ENCODE data around the gene TUFT1.

TUFT1 gene

DNA sequence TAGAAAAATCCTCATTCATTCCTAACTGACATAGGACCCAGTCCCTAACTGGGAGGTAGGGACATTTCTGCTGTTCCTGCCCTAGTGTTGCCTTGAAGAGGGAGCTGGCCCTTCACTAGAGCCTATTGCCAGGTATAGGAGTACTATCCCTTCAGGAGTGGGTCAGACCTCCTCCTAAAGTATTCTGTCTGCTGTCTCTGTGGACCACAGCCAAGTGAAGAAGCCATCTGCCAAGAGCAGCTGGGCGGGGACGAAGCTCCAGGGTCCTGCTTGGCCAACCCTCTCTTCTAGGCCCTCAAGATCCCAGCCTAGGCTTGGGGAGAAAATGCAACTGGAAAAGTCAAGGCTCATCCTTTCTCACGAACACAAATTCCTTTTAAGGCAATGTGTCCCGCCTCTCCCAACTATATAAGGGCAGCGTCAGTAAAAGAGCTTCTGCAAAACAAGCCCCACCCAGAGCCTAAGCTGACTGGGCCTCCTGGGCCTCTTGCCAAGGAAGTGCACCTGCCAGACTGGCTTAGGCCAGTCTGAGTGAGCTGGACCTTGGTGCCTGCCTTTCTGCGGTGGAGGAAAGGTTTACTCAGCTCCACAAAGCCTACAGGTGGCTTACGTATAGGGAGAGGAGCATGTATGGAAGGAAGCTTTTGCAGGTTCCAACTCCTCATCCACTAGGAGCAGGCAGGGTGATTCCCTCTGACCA, 638 bp upstream of the TUFT1 start:
- DNase-seq (ENCODE audit: low read depth in 2 of 2): no peak

- no peak for DNase-seq (ENCODE audit: low read depth in 2 of 2)
Measured at GRCh38 chr1:151540982-151541377, 871 bp downstream of the TUFT1 start.

DNA sequence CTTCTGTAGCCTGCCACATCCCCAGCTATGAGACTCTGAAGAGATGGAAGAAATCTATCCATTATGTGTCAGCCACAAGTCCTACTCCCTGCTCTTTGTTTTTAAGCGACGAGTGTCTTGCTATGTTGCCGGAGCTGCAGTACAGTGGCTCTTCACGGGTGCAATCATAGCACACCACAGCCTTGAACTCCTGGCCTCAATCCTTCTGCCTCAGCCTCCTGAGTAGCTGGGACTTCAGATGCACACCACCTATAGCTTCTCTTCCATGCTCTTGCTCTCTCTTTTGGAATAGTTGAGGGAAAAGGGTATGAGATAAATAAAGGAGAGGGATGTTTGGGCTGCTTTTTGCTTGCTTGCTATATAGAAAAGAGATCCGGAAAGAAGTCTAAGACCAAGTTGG, 1.6 kb downstream of the TUFT1 start:
- no peak for DNase-seq (ENCODE audit: low read depth in 2 of 2)

DNA sequence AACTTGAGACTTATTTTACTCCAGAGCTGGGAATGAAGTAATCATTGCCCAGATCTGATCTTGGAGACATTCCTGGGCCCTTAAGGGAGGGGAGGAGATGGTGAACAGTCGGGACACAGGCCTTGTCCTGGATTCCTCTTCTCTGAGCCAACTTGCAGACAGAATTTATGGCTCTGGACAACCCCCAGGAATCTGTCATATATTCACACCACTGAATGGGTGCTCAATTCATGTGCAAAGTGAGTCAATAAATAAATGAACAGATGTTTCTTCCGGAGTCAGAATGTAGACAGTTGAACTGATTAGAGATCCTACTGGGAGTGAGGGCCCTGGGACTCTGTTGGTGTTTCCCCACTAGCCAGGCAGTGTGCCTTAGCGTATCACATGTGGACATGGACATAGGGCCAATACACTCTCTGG, 2.6 kb downstream of the TUFT1 start:
- no peak for DNase-seq (ENCODE audit: low read depth in 2 of 2)

- DNase-seq (ENCODE audit: low read depth in 2 of 2): no peak
Measured at GRCh38 chr1:151545542-151545941, 5.4 kb downstream of the TUFT1 start.

DNA sequence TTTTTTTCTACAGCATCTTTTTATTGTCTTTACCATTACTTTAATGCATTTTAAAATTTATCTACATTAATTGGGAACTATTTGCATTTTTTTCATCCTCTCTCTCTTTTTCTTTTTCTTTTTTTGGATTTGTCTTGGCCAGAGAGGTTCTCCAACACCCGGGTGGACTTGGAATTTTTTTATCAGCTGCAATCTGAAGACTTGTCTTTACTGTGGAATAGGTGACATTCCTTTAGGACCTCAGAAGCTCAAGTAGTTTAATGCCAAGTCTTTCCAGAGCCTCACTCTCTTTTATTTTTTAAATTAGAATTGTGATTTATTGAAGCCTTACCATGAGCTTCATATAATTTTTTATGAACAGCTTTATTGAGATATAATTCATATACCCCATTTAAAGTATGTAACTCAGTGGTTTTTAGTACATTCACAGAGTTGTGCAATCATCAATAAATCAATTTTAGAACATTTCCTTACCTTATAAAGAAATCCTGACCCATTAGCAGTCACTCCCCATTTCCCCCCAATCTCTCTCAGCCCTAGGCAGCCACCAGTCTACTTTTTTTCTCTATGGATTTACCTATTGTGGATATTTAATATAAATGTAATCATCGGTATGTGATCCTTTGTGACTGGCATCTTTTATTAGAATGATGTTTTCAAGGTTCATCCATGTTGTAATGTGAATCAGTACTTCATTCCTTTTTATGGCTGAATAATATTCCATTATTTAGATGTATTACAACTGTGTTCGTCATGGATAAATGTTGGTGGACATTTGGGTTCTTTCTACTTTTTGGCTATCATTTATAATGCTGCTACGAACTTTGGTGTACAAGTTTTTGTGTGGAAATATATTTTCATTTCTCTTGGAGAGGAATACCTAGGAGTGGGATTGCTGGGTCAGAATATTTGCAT, 6.2 kb downstream of the TUFT1 start:
- no peak for DNase-seq (ENCODE audit: low read depth in 2 of 2)

DNA sequence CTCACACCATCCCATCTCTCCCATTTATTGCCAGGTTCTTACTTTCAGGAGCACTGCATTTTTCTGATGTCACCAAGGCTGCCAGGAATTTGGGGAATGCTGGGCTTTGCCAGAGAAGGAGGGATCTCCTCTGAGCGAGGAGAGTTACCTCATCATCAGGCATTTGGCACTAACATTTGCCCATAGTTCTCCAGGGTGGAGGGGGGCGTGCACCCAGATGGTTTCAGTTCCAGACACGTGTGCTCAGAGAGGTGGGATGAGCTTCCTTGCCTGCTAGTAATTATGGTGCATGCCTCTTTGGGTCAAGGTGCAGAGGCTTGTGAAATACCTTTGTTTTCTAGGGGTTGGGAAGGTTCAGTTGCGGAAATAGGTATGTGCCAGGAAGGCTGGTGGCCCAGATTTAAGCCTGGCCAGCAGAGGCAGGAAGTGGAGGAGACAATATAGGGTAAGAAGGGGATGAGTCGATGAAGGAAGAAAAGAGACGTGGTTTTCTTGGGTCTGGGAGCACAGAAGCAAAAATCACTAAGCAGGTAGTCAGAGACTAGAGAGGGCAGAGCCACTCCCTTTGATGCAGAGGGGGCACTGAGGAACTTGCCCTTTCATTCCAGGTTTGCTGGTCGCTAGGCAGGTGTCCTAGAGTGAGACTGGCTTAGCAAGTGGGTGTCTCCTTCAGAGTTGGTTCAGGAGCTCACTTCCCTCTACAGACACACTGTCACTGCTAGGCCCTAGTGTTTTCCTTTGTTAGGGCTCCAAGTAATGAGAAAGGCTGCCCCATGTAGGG, 7.2 kb downstream of the TUFT1 start:
- DNase-seq (ENCODE audit: low read depth in 2 of 2): no peak

- DNase-seq (ENCODE audit: low read depth in 2 of 2): no peak
Measured at GRCh38 chr1:151547900-151548230, 7.8 kb downstream of the TUFT1 start.

GRCh38 chr1:151549199-151549598, 9.1 kb downstream of the TUFT1 start:
- DNase-seq (ENCODE audit: low read depth in 2 of 2): no peak

DNA sequence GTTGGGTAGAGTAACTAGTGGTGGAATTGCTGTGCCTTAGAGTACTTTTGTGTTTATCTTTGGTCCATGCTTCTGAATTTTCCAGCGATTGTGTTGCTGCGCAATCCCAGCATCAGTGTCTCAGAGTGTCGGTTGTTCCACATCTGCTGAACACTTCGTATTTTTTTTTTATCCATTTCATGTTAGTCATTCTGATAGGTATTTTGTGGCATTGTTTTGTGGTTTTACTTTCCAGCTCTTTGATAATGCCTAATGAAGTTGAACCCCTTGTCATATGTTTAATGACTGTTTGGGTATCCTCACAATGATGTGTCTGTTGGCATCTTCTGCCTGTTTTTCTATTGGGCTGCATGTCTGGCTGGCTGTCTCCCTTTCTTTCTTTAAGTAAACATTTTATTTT, 13.6 kb downstream of the TUFT1 start:
- no peak for DNase-seq (ENCODE audit: low read depth in 2 of 2)

DNA sequence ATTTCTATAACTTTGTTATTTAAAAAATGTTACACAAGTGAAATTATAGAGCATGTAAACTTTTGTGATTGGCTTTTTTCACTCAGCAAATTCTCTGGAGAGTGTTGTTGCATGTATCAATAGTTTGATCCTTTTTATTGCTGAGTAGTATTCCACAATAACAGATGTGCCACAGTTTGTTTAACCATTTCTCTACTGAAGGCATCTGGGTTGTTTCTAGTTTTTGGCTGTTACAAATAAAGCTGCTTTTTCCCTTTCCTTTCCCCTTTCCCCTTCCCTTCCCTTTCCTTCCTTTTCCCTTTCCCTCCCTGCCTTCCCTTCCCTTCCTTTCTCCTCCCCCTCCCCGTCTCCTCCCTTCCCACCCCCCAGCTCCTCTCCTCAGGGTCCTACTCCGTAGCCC, 15.9 kb downstream of the TUFT1 start:
- DNase-seq (ENCODE audit: low read depth in 2 of 2): no peak

DNA sequence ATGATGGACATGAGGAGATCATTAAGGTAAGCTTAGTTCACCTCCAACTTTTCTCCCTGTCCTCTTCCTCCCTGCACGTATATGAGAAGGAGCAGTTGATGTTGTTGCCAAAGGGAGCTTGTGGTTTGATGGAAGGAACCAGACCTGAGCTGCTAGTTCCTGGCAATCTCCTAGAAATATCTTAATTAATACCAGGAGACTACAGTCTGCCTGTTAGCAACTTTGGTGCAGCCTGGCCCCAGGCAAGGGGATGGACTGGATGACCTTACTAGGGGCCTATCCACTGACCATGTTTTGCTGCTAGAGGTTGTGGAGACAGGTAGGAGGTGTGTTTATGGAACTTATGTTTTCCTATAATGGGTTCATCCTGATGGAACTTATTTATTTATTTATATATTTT, 22.6 kb downstream of the TUFT1 start:
- no peak for DNase-seq (ENCODE audit: low read depth in 2 of 2)

GRCh38 chr1:151563376-151563775, 23.3 kb downstream of the TUFT1 start:
- DNase-seq (ENCODE audit: low read depth in 2 of 2): no peak

GRCh38 chr1:151565502-151566189, 25.5 kb downstream of the TUFT1 start:
- DNase-seq (ENCODE audit: low read depth in 2 of 2): no peak

- no peak for DNase-seq (ENCODE audit: low read depth in 2 of 2)
Measured at GRCh38 chr1:151568626-151569088, 28.5 kb downstream of the TUFT1 start.

GRCh38 chr1:151570819-151571218, 30.7 kb downstream of the TUFT1 start:
- no peak for DNase-seq (ENCODE audit: low read depth in 2 of 2)

GRCh38 chr1:151574575-151575529, 34.7 kb downstream of the TUFT1 start:
- DNase-seq (ENCODE audit: low read depth in 2 of 2): no peak

GRCh38 chr1:151577173-151577572, 37.1 kb downstream of the TUFT1 start:
- no peak for DNase-seq (ENCODE audit: low read depth in 2 of 2)

DNA sequence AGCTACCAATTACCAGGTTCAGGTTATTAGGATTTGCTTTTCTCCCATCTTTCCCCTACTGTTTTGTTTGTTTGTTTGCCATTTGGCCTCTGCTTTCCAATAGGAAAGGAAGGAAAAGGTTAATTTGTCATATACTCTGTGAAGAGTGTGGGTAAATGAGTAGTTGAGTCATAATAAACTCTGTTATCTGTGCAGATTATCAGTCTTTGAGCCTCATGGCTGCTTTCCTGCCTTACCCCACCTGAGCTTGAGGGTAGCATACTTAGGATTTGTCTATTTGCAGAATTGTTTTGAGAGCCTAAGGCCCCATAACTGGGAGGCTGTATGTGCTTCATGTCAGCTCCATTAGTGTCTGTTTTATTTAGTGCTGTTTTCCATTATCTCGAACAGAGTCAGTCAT, 38.8 kb downstream of the TUFT1 start:
- no peak for DNase-seq (ENCODE audit: low read depth in 2 of 2)

- DNase-seq (ENCODE audit: low read depth in 2 of 2): no peak
Measured at GRCh38 chr1:151579436-151580225, 39.5 kb downstream of the TUFT1 start.

Data from stimulated activated CD8-positive, alpha-beta memory T cell treated with anti-CD3 and anti-CD28 coated beads, Interleukin-2, amount 100 ng/mL, for 1 hour (primary cell).